GM21515 (cell line): ENCODE results near the gene RAB11B.
"Not testable (repeated sequence)": the region's sequence is repeated elsewhere in the genome, so short reads cannot be mapped to it uniquely, and the experiment has no call there.

ENCODE experiments used
- ATAC-seq: cut with Tn5 transposase; IDR thresholded peaks from one replicate; pipeline ENCODE4 v1.9.1; 2021; ENCODE audit not compliant: unreplicated experiment

Gene RAB11B

DNA sequence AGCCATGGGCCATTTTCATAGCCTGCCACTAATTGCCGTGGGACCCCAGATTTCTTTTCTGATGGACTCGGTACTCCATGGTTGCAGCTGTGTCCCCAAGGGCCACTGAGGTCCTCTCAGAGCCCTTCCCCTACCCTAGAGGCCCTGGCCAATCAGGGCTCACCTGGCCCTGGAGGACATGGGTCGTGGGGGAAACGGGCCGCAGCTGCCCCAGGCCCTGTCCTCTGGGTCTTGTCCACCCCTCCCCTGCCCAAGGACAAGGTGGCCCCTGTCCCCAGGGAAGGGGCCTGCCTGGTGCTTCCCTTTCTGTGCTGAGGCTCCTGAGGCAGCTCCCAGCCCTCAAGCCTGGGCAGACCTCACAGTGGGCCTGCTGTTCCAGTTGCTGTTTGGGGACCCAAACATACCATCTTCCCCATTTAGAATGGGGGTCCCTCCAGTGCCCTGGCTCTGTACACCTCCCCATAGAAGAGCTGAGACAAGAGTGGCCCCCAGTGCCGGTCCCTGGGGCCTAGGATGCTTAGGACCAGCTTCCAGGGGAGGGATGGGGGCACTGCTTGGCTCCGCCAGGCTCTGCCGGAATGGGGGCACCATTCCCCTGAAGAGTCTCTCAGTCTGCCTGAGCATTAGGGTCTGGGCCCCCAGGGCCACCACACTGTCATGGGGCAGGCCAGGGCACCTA lies 3.2 kb downstream of the RAB11B start:
- ATAC-seq = no peak

DNA sequence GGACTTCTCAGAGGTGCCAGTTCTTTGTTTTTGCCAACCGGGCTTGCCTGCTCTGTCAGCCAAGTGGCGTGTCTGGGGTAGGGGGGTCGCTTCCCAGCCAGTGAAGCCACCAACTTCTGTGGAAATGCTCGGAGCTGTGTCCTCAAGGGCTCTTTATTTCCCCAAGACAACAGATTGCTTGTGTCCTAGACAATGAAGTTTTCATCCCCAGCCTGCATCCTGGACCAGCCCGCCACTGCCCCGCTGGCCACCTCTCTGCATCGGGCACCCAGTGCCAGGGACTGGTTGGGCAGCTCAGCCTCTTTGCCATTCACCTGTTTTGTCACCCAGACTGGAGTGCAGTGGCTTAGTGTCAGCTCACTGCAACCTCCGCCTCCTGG lies 3.7 kb downstream of the RAB11B start:
- no peak for ATAC-seq

DNA sequence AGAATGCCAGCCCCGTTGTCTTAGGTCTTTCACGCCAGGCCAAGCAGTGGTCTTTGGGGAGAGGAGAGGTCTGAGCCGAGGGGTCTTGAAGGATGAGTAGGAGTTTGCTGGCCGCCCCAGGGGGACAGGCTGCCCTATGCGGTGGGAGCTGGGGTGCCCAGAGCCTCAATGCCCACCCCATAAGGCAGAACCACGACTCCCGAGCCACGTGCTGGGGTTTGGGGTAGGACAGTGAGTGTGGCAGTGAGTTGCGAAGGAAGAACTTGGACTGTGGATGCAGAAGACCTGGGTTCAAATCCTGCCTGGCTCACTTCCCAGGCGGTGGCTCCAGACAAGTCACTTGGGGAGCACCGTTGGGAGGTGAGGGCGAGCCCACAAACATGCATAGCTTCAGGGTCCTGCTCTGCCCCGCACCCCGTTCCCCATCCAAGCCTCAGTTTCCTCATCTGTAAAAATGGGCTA lies 5.5 kb downstream of the RAB11B start:
- ATAC-seq = no peak

DNA sequence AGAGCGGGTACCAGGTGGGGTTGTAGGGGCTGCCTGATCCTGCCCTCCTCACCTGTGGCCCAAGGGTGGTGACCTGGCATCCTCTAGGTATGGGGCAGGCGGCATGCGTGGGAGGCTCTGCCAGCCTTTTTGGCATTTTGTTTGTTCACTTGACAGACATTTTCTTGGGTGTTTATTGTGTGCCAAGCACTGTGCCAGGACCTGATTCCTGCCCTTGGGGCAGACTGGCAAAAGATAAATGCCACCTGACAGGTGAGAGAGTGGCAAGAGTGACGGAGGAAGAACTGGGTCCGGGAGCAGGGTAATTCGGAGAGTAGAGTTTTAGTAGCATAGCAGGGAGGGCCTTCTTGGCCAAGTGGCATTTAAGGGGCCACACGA lies 6.0 kb downstream of the RAB11B start:
- no peak for ATAC-seq

DNA sequence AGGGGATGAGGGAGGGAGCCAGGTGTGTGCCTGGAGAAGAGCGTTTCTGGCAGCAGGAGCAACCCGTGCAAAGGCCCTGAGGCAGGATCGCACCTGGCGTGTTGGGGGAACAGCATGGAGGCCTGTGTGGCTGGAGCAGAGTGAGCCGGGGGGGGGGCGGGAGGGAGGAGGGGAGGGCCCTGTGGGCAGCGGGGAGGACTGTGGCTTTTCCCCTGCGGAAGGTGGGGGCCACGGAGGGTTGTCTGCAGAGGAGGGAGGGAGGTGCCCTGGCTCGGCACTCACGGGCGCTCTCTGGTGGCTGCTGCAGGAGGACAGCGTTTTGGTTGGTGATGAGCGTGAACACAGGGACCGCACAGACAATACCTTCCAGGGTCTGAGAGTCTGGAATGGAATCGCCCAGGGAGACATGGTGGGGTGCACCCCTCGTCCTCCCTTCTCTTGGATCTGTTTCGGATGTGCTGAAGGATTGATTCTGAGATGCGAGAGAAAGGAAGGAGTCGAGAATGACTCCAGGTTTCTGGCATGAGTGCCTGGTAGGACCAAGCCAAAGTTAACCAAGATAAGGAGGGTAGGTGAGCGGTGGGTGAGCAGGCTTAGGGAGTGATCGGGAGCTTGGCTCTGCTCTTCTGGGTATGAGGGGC lies 6.5 kb downstream of the RAB11B start:
- no peak for ATAC-seq

DNA sequence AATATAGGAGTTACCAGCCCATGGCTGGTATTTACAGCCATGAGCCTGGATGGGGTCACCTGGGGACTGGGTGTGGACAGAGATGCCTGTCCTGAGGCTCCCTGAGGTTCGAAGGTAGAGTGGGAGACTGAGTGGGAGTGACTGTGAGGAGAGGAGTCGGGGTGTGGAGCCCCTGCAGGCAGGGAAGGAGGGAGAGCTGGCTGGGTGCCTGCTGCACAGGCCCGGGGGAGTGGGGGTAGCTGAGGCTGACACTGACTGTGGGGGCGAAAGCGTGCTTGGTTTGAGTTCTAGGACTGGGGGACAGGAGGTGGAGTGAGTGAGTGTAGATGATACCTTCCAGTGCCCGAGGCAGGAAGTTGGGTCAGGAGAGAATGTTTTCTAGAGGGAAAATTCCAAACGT lies 7.1 kb downstream of the RAB11B start:
- ATAC-seq = no peak

DNA sequence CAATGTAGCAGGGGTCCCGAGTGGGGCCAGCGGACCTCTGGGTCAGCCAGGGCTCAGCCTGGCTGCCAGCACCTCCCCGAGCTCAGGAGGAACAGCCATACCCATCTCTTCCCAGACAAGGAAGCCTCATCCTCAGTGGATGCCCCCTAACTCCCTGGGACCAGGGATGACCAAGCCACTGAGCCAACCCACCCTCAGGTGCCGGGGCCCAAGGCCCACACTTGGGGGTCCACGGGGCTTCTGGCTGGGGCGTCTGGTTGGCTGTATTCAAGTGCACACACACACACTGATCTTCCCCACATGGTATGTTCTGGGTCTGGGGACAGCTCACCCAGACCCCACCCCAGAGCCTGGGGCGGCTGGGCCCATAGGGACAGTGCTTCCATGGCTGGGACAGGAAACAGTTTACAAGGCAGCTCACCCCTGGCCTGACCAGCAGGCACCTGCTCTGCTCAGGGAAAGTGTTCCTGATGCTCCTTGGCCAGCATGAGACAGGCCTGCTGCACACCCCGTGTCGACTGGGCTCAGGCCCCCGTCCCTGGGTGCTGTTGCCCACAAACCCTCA lies 7.7 kb downstream of the RAB11B start:
- ATAC-seq = no peak

DNA sequence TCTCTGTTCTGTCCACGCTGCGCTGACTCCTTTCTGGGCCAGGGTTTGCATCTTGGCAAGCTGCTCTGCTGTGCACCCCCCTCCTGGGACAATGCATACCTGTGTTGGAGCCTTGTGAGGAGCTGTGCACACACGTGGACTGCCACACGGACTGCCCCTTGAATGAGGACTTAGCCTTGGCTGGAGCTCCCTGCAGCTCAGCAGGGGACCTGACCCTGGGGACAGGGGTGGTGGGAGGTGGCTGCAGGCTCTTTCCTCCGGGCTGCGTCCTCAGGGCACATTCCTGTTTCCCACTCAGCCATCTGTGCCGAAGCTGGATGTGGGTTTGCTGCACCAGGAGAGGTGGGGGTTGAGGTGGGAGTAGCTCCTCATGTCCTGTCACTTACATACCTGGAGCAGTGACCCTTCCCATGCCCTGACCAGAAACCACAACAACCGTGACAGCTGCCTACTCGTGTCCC lies 8.2 kb downstream of the RAB11B start:
- ATAC-seq = no peak

DNA sequence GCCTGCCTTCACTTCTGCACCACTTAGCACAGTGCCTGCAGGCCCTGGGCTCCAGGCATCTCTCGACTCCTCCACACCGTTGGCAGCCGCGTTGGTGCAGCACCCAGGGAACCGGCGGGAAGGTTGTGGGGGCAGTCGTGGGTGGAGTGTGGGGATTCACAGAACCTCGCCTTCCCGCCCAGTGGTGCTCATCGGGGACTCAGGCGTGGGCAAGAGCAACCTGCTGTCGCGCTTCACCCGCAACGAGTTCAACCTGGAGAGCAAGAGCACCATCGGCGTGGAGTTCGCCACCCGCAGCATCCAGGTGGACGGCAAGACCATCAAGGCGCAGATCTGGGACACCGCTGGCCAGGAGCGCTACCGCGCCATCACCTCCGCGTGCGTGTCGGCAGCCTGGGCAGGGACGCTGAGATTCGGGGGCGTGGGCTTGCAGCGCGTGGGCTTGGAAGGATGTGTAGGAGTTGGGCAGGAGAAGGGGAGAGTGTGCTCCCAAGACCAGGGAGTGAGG lies 9.6 kb downstream of the RAB11B start:
- ATAC-seq = no peak

DNA sequence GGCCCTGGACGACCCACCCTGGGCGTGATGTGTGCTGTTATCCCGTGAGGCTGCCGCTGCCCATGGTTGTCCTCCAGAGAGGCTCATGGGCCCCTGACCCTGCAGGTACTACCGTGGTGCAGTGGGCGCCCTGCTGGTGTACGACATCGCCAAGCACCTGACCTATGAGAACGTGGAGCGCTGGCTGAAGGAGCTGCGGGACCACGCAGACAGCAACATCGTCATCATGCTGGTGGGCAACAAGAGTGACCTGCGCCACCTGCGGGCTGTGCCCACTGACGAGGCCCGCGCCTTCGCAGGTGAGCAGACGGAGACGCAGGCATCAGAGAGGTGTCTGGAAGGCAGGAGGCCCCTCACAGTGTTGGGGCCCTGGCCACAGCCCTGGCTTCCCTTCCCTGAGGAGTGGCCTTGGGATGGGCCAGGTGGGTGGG lies 11.8 kb downstream of the RAB11B start:
- no peak for ATAC-seq

DNA sequence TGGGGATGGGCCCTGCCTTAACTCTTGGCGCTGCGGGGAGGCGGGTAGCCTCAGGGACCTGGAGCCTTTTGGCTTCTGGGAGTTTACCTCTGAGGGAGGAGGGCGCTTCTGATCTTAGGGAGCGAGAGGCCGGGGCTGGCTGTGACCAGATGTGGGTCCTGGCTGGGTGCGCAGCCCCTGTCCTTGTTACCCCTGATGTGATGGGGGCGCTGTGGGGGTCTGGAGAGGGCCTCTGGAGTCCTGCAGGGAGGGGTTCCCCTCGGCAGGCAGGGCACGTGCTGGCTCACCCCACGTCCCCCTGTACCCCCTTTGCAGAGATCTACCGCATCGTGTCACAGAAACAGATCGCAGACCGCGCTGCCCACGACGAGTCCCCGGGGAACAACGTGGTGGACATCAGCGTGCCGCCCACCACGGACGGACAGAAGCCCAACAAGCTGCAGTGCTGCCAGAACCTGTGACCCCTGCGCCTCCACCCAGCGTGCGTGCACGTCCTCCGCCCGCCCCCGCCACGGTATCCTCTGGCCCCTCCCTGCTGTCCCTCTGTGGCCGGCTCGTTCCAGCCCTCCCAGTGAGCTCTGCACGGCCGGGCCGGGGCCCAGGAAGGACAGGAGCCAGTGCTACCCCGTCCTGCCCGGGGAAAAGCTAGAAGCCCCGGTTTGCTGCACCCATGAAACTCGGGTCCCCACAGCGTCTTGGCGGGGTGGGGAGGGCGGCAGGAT lies 13.1 kb downstream of the RAB11B start:
- ATAC-seq = no peak

DNA sequence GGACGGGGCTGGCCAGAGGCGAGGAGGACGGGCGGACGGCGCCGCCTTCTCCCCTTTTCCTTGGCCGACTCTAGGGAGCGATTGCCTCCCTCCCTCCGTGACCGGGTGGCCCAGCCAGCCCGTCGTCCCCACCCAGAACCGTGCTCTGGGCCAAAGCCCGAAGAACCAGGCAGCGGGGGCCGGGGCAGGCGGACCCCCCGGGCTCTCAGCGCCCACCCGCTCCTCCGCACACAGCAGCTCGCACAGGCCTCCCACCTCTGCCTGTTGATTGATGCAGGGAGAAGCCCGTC lies 13.6 kb downstream of the RAB11B start:
- ATAC-seq = no peak

DNA sequence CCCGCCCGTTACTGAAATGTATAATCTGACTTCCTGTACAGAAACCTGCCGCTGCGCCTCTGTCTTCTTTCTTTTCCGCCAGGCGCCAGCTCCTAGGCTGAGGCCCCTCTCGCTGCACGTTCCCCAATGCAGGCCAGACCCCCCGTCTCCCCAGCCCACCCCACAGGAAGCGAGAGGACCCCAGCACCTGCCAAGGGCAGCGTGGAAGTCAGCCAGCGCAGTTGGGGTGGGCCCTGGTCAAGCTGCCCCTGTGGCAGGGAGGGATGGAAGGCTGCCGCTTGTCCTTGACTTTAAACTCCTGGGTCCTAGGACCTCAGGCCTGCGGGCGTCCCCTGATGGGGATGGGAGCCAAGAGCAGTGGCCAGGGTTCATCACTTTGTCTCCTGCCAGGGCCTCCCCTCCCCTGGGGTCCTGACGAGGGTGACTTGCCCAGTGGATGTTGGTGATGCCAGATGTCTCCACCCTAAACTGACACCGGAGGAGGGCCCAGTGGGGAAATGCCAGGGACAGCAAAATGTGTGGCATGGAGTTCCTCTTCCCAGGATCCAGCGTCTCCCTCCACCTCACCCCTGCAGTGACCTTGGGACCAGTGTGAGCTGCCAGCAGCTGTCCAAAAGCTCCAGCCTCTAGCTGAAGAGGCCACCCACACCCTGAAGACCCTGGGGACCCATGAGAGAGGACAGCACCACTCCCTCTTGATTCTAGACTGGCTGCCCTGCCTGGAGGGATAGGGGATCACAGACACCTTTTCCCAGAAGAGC lies 14.4 kb downstream of the RAB11B start:
- ATAC-seq = no peak

DNA sequence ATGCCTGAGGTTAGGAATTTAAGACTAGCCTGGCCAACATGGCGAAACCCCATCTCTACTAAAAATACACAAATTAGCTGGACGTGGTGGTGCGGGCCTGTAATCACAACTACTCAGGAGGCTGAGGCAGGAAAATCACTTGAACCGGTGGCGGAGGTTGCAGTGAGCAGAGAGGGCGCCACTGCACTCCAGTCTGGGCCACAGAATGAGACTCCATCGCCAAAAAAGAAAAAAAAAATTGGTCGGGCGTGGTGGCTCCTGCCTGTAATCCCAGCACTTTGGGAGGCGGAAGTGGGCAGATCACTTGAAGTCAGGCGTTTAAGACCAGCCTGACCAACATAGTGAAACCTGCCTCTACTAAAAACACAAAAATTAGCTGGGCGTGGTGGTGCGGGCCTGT lies 20.6 kb downstream of the RAB11B start:
- not testable (repeated sequence) for ATAC-seq

DNA sequence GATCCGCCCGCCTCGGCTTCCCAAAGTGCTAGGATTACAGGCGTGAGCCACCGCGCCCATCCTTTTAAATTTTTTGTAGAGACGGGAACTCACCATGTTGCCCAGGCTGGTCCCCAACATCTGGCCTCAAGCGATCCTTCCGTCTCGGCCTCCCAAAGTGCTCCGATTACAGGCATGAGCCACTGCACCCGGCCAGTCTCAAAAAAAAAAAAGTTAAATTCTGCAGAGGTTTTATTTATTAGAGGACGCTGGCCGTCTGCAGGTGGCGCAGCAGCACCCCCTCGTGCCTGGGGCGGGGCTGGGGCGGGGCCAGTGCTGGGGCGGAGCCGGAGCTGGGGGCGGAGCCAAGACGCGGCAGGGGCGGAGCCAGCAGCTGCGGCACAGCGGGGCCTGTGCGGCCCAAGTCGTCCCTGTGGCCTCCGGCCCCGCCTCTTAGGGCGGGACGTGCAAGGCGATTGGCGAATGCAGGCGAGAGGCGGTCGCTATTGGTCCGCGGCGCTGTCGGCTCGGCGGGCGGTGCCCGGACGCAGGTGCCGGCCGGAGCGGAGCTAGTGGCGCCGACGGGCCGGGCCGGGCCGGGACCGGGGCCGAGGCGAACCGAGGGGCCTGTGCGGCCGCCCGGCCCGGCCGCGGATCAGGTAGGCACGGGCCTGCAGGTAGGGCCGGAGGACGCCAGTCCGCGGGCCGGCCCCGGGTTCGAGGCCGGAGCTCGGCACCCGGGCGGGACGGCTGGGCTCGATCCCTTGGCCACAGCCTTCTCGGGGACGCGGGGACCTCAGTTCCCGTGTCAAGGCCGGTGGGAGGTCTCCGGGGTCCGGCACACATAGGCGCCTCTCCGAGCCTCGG lies 22.8 kb downstream of the RAB11B start, which contains the start of gene MARCHF2:
MARCHF2 (plus strand) TSS at position 523 of the 846 bp plus-strand sequence. CDS start 8,536 bp downstream, outside the sequence.
- ATAC-seq = peak; percentile 97

DNA sequence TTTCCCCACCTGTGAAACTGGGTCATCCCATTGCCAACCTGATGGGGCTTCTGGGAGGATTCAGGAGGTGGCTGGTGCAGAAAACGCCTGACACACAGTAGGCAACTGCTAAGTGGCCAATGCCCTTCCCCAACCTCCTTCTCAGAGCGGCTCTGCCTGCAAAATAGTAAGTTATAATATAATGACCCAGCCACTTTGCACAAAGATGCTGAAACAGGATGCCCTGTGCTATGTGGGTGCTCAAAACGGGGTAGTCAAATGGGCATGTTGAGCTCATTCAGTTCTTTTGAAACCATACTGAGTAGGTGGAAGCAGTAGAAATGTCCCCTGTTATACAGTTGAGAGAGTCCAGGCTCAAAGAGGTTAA lies 23.5 kb downstream of the RAB11B start:
- ATAC-seq = no peak

DNA sequence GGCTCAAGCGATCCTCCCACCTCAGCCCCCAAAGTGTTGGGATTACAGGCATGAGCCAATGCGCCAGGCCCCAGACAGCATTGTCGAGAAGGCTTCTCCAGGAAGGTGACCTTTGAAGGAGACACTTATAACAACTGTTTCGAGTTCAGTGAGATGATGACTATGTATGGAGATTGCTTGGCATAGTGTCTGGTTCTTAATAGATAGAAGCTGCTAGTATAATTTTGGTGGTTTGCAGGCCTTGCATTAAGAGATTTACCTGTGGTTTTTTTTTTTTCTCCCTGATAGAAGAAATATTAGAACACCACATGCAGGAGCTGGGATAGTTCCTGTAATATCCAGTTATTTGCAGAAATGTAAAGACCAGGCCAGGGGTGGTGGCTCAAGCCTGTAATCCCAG lies 26.6 kb downstream of the RAB11B start:
- no peak for ATAC-seq

DNA sequence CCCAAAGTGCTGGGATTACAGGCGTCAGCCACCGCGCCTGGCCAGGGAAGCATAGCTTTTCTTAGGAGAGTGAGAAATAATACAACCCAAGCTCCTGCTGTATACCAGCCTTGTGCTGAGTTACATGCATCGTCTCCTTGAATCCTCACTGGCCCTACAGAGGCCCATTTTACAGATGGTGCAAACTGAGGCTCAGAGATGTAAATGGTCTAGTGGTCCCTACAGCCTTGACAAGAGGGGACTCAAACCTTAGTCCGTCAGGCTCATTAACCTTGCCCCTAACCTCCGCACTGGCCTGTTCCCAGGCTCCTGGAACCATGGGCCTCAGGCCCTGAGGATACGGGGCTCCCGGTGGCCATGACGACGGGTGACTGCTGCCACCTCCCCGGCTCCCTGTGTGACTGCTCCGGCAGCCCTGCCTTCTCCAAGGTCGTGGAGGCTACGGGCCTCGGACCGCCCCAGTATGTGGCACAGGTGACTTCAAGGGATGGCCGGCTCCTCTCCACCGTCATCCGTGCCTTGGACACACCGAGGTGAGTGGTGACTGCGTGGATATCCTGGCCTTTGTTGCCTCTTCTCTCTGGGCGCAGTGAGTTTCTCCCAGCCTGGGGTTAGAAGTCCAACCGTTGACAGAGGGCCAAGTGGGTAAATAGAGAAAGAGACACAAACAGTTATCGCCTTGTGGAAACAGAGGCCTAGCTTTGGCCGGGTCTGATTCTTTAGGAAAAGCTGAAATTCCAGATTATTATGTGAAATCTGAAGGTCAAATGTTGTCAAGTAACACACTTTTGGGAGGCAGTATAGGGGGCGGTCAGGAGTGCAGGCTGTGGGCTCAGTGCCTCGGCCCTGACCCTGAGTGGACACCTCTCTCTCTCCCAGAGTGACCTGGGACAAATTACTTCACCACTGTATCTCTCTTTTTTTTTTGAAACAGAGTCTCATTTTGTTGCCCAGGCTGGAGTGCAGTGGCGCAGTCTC lies 31.6 kb downstream of the RAB11B start:
- no peak for ATAC-seq

DNA sequence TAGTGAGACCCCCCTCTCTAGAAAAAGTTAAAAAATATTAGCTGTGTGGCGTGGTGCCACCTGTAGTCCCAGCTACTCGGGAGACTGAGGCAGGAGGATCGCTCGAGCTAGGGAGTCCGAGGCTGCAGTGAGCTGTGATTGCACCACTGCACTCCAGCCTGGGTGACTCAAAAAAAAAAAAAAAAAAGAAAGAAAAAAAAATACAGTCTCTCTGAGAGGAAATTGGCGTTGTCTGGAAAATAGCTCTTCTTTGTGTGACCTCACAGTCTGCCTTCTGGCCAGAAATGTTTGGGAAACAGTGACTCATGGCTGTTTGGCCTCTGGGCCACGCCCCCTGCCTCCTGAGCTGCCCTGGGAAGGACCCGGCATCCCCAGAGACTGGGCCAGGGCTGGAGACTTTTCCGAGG lies 33.7 kb downstream of the RAB11B start:
- ATAC-seq = no peak
